HuH-7.5 (cell line): Measurements from ENCODE around the gene LRRC8B.

Source experiments
- DNase-seq: peaks from one replicate; pipeline ENCODE4 v3.0.0; 2011; ENCODE audit warnings: low spot score

LRRC8B gene

GRCh38 chr1:89633800-89634625 lies 109.4 kb downstream of the LRRC8B start:
- peak; percentile 22 for DNase-seq

- DNase-seq, result no peak
These were observed 111.5 kb downstream of the LRRC8B start for GRCh38 chr1:89635825-89636815.

GRCh38 chr1:89637496-89637895 lies 112.9 kb downstream of the LRRC8B start:
- no peak for DNase-seq

GRCh38 chr1:89640440-89640839 lies 115.8 kb downstream of the LRRC8B start:
- no peak for DNase-seq

- no peak for DNase-seq
These were observed 117.2 kb downstream of the LRRC8B start for GRCh38 chr1:89641781-89642180.

- DNase-seq, result no peak
These were observed 118.9 kb downstream of the LRRC8B start for GRCh38 chr1:89643577-89643976.

- no peak for DNase-seq
These were observed 119.6 kb downstream of the LRRC8B start for GRCh38 chr1:89644119-89644814.

- no peak for DNase-seq
These were observed 121.6 kb downstream of the LRRC8B start for GRCh38 chr1:89646259-89646658.
